ENCODE data around the gene PTHLH.

Gene PTHLH

GRCh38 chr12:28014196-28014595 lies 41.7 kb upstream of the PTHLH start:
- TF ChIP-seq POLR2AphosphoS5 (IDR thresholded peaks at IDR 0.05; ENCODE audit: low read depth, low read length) = no peak
- TF ChIP-seq FOXP2 (optimal IDR thresholded peaks at IDR 0.05; ENCODE audit: borderline replicate concordance, extremely low read depth, extremely low read length, insufficient read depth) = no peak
- TF ChIP-seq SIN3A (IDR thresholded peaks at IDR 0.05; ENCODE audit: borderline replicate concordance, insufficient read depth, low read length) = no peak
- TF ChIP-seq, protein P1, sequence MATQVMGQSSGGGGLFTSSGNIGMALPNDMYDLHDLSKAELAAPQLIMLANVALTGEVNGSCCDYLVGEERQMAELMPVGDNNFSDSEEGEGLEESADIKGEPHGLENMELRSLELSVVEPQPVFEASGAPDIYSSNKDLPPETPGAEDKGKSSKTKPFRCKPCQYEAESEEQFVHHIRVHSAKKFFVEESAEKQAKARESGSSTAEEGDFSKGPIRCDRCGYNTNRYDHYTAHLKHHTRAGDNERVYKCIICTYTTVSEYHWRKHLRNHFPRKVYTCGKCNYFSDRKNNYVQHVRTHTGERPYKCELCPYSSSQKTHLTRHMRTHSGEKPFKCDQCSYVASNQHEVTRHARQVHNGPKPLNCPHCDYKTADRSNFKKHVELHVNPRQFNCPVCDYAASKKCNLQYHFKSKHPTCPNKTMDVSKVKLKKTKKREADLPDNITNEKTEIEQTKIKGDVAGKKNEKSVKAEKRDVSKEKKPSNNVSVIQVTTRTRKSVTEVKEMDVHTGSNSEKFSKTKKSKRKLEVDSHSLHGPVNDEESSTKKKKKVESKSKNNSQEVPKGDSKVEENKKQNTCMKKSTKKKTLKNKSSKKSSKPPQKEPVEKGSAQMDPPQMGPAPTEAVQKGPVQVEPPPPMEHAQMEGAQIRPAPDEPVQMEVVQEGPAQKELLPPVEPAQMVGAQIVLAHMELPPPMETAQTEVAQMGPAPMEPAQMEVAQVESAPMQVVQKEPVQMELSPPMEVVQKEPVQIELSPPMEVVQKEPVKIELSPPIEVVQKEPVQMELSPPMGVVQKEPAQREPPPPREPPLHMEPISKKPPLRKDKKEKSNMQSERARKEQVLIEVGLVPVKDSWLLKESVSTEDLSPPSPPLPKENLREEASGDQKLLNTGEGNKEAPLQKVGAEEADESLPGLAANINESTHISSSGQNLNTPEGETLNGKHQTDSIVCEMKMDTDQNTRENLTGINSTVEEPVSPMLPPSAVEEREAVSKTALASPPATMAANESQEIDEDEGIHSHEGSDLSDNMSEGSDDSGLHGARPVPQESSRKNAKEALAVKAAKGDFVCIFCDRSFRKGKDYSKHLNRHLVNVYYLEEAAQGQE (IDR thresholded peaks at IDR 0.05; ENCODE audit: insufficient read depth in 1 of 2, low read depth in 2 of 2, low read length in 2 of 2) = no peak
- TF ChIP-seq TAF1 (IDR thresholded peaks at IDR 0.05; ENCODE audit: borderline replicate concordance, insufficient read depth, low read length) = no peak

- TF ChIP-seq POLR2AphosphoS5 (IDR thresholded peaks at IDR 0.05; ENCODE audit: low read depth, low read length) (no peak), TAF1 (IDR thresholded peaks at IDR 0.05; ENCODE audit: borderline replicate concordance, insufficient read depth, low read length) (no peak), SIN3A (IDR thresholded peaks at IDR 0.05; ENCODE audit: borderline replicate concordance, insufficient read depth, low read length) (no peak), FOXP2 (optimal IDR thresholded peaks at IDR 0.05; ENCODE audit: borderline replicate concordance, extremely low read depth, extremely low read length, insufficient read depth) (no peak)
- TF ChIP-seq, protein P1 (IDR thresholded peaks at IDR 0.05; ENCODE audit: insufficient read depth in 1 of 2, low read depth in 2 of 2, low read length in 2 of 2) = no peak
Measured at GRCh38 chr12:28012333-28012918, 39.9 kb upstream of the PTHLH start.

- TF ChIP-seq TAF1 (IDR thresholded peaks at IDR 0.05; ENCODE audit: borderline replicate concordance, insufficient read depth, low read length) (no peak), POLR2AphosphoS5 (IDR thresholded peaks at IDR 0.05; ENCODE audit: low read depth, low read length) (no peak), FOXP2 (optimal IDR thresholded peaks at IDR 0.05; ENCODE audit: borderline replicate concordance, extremely low read depth, extremely low read length, insufficient read depth) (no peak), SIN3A (IDR thresholded peaks at IDR 0.05; ENCODE audit: borderline replicate concordance, insufficient read depth, low read length) (no peak)
- TF ChIP-seq, protein P1 (IDR thresholded peaks at IDR 0.05; ENCODE audit: insufficient read depth in 1 of 2, low read depth in 2 of 2, low read length in 2 of 2) = no peak
Measured at GRCh38 chr12:28010036-28010435, 37.5 kb upstream of the PTHLH start.

- TF ChIP-seq POLR2AphosphoS5 (IDR thresholded peaks at IDR 0.05; ENCODE audit: low read depth, low read length) = no peak
- no peak for TF ChIP-seq TAF1 (IDR thresholded peaks at IDR 0.05; ENCODE audit: borderline replicate concordance, insufficient read depth, low read length)
- TF ChIP-seq FOXP2 (optimal IDR thresholded peaks at IDR 0.05; ENCODE audit: borderline replicate concordance, extremely low read depth, extremely low read length, insufficient read depth) = no peak
- TF ChIP-seq, protein P1 (IDR thresholded peaks at IDR 0.05; ENCODE audit: insufficient read depth in 1 of 2, low read depth in 2 of 2, low read length in 2 of 2) = no peak
- TF ChIP-seq SIN3A (IDR thresholded peaks at IDR 0.05; ENCODE audit: borderline replicate concordance, insufficient read depth, low read length) = no peak
Measured at GRCh38 chr12:27999970-28000369, 27.4 kb upstream of the PTHLH start.
